Hepatocyte (in vitro differentiated cells): Measurements from ENCODE around the gene OPRL1.

ENCODE experiments used
- EZH2 ChIP-seq: fragments of 200-600 bp; sonication (generic); IDR thresholded peaks from 2 replicates; pipeline ENCODE4 v1.6.1; 2016; ENCODE audit warnings: antibody characterized with exemption, mild to moderate bottlenecking, borderline replicate concordance
- TF ChIP-seq, protein P1 (sequence below): fragments of 200-600 bp; sonication (generic); IDR thresholded peaks from 2 replicates; pipeline ENCODE4 v1.5.1; 2016; ENCODE audit warnings: antibody characterized with exemption, mild to moderate bottlenecking; ENCODE audit not compliant: poor library complexity

DNA sequence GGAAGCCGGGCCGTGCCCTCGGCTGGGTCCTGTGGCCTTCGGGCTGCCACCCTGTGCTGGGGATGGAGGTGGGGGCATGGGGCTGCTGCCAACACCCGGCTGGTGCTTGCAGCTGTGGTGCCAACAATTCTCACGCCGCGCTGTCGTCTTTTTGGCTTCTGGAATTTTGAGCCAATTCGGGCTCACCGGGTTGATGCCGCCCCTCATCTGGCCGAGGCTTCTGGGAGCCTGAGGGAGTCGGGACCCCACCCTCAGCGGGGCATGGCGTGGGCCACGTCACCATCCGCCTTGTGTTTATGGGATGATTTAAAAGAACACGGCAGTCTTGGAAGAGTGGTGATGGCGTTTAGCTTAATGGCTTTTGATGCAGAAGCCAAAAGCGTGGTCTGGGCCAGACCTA is 36.1 kb downstream of the OPRL1 start:
- TF ChIP-seq, protein P1, sequence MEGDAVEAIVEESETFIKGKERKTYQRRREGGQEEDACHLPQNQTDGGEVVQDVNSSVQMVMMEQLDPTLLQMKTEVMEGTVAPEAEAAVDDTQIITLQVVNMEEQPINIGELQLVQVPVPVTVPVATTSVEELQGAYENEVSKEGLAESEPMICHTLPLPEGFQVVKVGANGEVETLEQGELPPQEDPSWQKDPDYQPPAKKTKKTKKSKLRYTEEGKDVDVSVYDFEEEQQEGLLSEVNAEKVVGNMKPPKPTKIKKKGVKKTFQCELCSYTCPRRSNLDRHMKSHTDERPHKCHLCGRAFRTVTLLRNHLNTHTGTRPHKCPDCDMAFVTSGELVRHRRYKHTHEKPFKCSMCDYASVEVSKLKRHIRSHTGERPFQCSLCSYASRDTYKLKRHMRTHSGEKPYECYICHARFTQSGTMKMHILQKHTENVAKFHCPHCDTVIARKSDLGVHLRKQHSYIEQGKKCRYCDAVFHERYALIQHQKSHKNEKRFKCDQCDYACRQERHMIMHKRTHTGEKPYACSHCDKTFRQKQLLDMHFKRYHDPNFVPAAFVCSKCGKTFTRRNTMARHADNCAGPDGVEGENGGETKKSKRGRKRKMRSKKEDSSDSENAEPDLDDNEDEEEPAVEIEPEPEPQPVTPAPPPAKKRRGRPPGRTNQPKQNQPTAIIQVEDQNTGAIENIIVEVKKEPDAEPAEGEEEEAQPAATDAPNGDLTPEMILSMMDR, result no peak
- no peak for TF ChIP-seq EZH2
